HG03442 (cell line): ENCODE measurements around the gene IFNL2.

Source experiments
- ATAC-seq: cut with Tn5 transposase; IDR thresholded peaks from one replicate; pipeline ENCODE4 v1.9.1; 2021; ENCODE audit warnings: mild to moderate bottlenecking, moderate library complexity; ENCODE audit not compliant: unreplicated experiment

Gene IFNL2

GRCh38 chr19:39316627-39317321 is 48.6 kb downstream of the IFNL2 start:
- no peak for ATAC-seq

GRCh38 chr19:39317476-39317875 is 49.3 kb downstream of the IFNL2 start:
- no peak for ATAC-seq

GRCh38 chr19:39318071-39318470 is 49.9 kb downstream of the IFNL2 start:
- no peak for ATAC-seq

- no peak for ATAC-seq
Measured at GRCh38 chr19:39318690-39319089, 50.5 kb downstream of the IFNL2 start.

GRCh38 chr19:39319098-39319891 is 51.1 kb downstream of the IFNL2 start:
- ATAC-seq, result no peak
